ENCODE data around the gene ARID1A.

ARID1A gene

GRCh38 chr1:26693599-26694572, 1.9 kb upstream of the ARID1A start:
- Mint-ChIP-seq H3K9me3 (no peaks in the 10 kb centered on the region), H3K27ac (peak overlapping the region; percentile 96), H3K4me1 (peaks cover 19 to 33% of the 10 kb centered on the region in 2 donors), H3K4me3 (peak overlapping the region; percentile 94 to 97), H3K36me3 (peaks cover 0 to 2% of the 10 kb centered on the region in 2 donors), H3K27me3 (no peaks in the 10 kb centered on the region)
- ATAC-seq (replicated peaks) (no peak), DNase-seq (no peak)

GRCh38 chr1:26694638-26695355, 1.0 kb upstream of the ARID1A start:
- peak overlapping the region; percentile 94 to 95 for H3K4me3 Mint-ChIP-seq
- DNase-seq (no peak), ATAC-seq (replicated peaks) (no peak)
- peaks cover 0 to 2% of the 10 kb centered on the region in 2 donors for H3K36me3 Mint-ChIP-seq
- peaks cover 19 to 33% of the 10 kb centered on the region in 2 donors for H3K4me1 Mint-ChIP-seq
- no peaks in the 10 kb centered on the region for H3K9me3 Mint-ChIP-seq
- H3K27ac Mint-ChIP-seq, result peak overlapping the region; percentile 96
- no peaks in the 10 kb centered on the region for H3K27me3 Mint-ChIP-seq

- DNase-seq (no peak), ATAC-seq (replicated peaks) (peak; percentile 0)
- Mint-ChIP-seq H3K27ac (peak overlapping the region; percentile 56), H3K36me3 (peaks cover 6 to 9% of the 10 kb centered on the region in 2 donors), H3K27me3 (no peaks in the 10 kb centered on the region), H3K4me1 (peaks cover 17 to 27% of the 10 kb centered on the region in 2 donors), H3K4me3 (peak overlapping the region; percentile 46 to 56), H3K9me3 (no peaks in the 10 kb centered on the region)
Observed at GRCh38 chr1:26696119-26696653, 371 bp downstream of the ARID1A start.

GRCh38 chr1:26696654-26697430, 1.0 kb downstream of the ARID1A start:
- H3K4me3 Mint-ChIP-seq, result peak overlapping the region in 1 of 2 donors; percentile 36
- peaks cover 6 to 9% of the 10 kb centered on the region in 2 donors for H3K36me3 Mint-ChIP-seq
- H3K27me3 Mint-ChIP-seq, result no peaks in the 10 kb centered on the region
- ATAC-seq (replicated peaks), result peak; percentile 2 to 6
- H3K4me1 Mint-ChIP-seq, result peaks cover 17 to 27% of the 10 kb centered on the region in 2 donors
- peak overlapping the region; percentile 81 for H3K27ac Mint-ChIP-seq
- peak; percentile 40 for DNase-seq
- no peaks in the 10 kb centered on the region for H3K9me3 Mint-ChIP-seq

- no peak for DNase-seq
- H3K9me3 Mint-ChIP-seq, result no peaks in the 10 kb centered on the region
- ATAC-seq (replicated peaks), result no peak
Observed at GRCh38 chr1:26697431-26697977, 1.7 kb downstream of the ARID1A start.

GRCh38 chr1:26697978-26698849, 2.4 kb downstream of the ARID1A start:
- Mint-ChIP-seq H3K4me1 (peaks cover 13 to 21% of the 10 kb centered on the region in 2 donors), H3K27me3 (no peaks in the 10 kb centered on the region), H3K36me3 (peaks cover 7 to 9% of the 10 kb centered on the region in 2 donors), H3K9me3 (no peaks in the 10 kb centered on the region), H3K4me3 (no peak overlapping the region), H3K27ac (no peak overlapping the region)
- DNase-seq (no peak), ATAC-seq (replicated peaks) (peak; percentile 23 to 30)

More at GRCh38 chr1:26697431-26697977, 1.7 kb downstream of the ARID1A start:
- Mint-ChIP-seq H3K27ac (no peak overlapping the region), H3K27me3 (no peaks in the 10 kb centered on the region), H3K4me3 (no peak overlapping the region), H3K4me1 (peaks cover 16 to 27% of the 10 kb centered on the region in 2 donors), H3K36me3 (peaks cover 6 to 9% of the 10 kb centered on the region in 2 donors)

DNA sequence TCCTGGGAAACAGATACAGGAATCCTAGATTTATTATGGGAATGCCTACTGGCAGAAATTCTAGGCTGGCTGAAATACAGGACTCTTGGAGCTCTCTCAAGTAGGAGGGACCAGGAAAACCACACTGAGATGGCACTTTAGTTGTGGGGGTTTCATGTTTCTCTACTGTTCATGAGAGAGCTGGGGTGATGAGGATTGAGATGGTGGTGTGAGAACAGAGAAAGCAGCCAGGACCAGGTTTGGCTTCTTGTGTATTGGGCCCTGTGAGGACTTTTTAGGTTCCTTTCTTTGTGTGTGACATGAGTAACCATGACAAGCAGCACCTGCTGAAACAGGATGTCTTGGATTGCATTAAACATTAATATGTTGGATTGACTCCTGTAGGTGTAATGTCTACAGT, 4.9 kb downstream of the ARID1A start:
- H3K36me3 Mint-ChIP-seq, result peaks cover 16 to 26% of the 10 kb centered on the region in 2 donors
- H3K4me1 Mint-ChIP-seq, result peaks cover 0 to 19% of the 10 kb centered on the region in 2 donors
- H3K27ac Mint-ChIP-seq, result no peak overlapping the region
- no peaks in the 10 kb centered on the region for H3K9me3 Mint-ChIP-seq
- ATAC-seq (replicated peaks) (no peak), DNase-seq (no peak)
- no peak overlapping the region for H3K4me3 Mint-ChIP-seq
- H3K27me3 Mint-ChIP-seq, result no peaks in the 10 kb centered on the region

GRCh38 chr1:26701266-26701994, 5.6 kb downstream of the ARID1A start:
- ATAC-seq (replicated peaks) (no peak), DNase-seq (no peak)
- Mint-ChIP-seq H3K4me1 (peaks cover 0 to 23% of the 10 kb centered on the region in 2 donors), H3K27ac (no peak overlapping the region), H3K4me3 (no peak overlapping the region), H3K27me3 (no peaks in the 10 kb centered on the region), H3K36me3 (peaks cover 20 to 31% of the 10 kb centered on the region in 2 donors), H3K9me3 (no peaks in the 10 kb centered on the region)

DNA sequence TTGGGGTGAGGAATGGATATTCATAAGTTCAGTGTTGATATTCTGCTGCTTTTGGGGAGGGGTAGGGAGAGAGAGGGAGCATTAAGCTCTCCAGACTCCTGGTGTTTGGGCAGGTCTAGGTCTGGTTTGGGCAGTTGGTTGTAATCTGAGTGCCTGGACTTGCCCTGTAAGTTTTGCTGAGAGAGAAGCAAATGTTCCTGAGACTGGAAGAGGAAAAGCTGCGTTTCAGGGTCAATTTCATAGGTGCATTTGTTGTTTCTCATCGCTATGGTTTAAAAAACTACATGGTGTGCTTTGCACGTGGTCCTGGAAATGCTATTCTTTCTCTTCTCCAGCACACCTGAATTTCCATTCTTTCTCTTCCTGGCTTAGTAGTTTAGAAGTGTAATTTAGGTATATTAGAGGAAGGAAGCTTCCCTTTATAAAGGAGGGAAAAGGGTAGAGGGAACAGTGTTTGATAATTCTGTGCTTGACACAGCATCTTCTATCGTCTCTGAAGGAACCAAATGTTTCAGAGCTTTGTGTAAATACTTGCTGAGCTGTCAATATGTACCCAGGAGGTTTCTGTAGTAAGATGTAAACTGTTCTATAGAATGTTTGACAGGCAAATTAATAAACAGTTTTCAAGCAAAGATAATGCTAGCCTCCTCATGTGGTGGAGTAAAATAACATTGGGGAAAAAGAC, 6.3 kb downstream of the ARID1A start:
- H3K4me1 Mint-ChIP-seq, result peaks cover 0 to 27% of the 10 kb centered on the region in 2 donors
- no peak for ATAC-seq (replicated peaks)
- peaks cover 25 to 35% of the 10 kb centered on the region in 2 donors for H3K36me3 Mint-ChIP-seq
- no peak for DNase-seq
- no peaks in the 10 kb centered on the region for H3K9me3 Mint-ChIP-seq
- no peak overlapping the region for H3K4me3 Mint-ChIP-seq
- H3K27ac Mint-ChIP-seq, result no peak overlapping the region
- H3K27me3 Mint-ChIP-seq, result no peaks in the 10 kb centered on the region

DNA sequence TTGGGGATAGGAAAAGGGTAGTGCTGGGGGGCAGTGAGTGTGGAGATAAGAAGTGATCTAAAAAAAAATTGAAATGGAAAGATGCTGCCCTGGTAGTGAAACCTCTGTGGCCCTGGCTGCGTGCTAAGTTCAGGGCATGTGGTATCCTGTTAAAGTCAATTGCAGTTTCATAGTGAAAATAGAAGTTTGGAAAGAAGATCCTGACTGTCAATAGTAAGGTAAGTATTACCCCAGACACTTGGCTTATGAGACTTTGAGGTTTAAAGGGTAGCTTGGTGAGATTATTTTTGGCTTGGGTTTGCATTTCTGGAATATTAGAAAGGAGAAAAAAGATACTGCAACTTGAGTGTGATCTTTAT, 6.8 kb downstream of the ARID1A start:
- DNase-seq, result no peak
- peaks cover 0 to 30% of the 10 kb centered on the region in 2 donors for H3K4me1 Mint-ChIP-seq
- H3K36me3 Mint-ChIP-seq, result peaks cover 28 to 39% of the 10 kb centered on the region in 2 donors
- ATAC-seq (replicated peaks), result peak; percentile 54
- H3K27me3 Mint-ChIP-seq, result no peaks in the 10 kb centered on the region
- no peaks in the 10 kb centered on the region for H3K9me3 Mint-ChIP-seq
- H3K27ac Mint-ChIP-seq, result no peak overlapping the region
- no peak overlapping the region for H3K4me3 Mint-ChIP-seq

- Mint-ChIP-seq H3K4me3 (no peak overlapping the region), H3K9me3 (no peaks in the 10 kb centered on the region), H3K27ac (peak overlapping the region; percentile 15), H3K36me3 (peaks cover 29 to 41% of the 10 kb centered on the region in 2 donors), H3K4me1 (peaks cover 0 to 30% of the 10 kb centered on the region in 2 donors), H3K27me3 (no peaks in the 10 kb centered on the region)
- ATAC-seq (replicated peaks) (no peak), DNase-seq (no peak)
Observed at GRCh38 chr1:26703478-26703877, 7.7 kb downstream of the ARID1A start.

GRCh38 chr1:26704629-26705028, 8.8 kb downstream of the ARID1A start:
- Mint-ChIP-seq H3K9me3 (no peaks in the 10 kb centered on the region), H3K36me3 (peaks cover 33 to 49% of the 10 kb centered on the region in 2 donors), H3K4me3 (no peak overlapping the region), H3K4me1 (peaks cover 10 to 33% of the 10 kb centered on the region in 2 donors), H3K27me3 (no peaks in the 10 kb centered on the region), H3K27ac (peak overlapping the region; percentile 79)
- DNase-seq, result no peak
- no peak for ATAC-seq (replicated peaks)
